Stimulated activated memory B cell treated with anti-CD40 and anti-IgM and Interleukin-4, amounts not matched to agents 10 μg/mL and 1 μg/mL and 100 μg/mL, for 72 hours (primary cell): ENCODE results near the gene AUTS2.
A peak's percentile ranks its signal among the peaks of the same experiment; 100 is the strongest.

Experiments
- ATAC-seq: fragments of 150-1000 bp; cut with Tn5 transposase; 2 replicates; pipeline ENCODE4 v1.10.0; 2021
- H3K27ac Mint-ChIP-seq: one replicate; pipeline ENCODE4 v1.8.0; 2022; ENCODE audit warnings: mild to moderate bottlenecking, mixed read lengths
- H3K27me3 Mint-ChIP-seq: one replicate; pipeline ENCODE4 v1.8.0; 2022; ENCODE audit warnings: mixed read lengths
- H3K36me3 Mint-ChIP-seq: one replicate; pipeline ENCODE4 v1.8.0; 2022; ENCODE audit warnings: mixed read lengths
- H3K4me1 Mint-ChIP-seq: one replicate; pipeline ENCODE4 v1.8.0; 2022; ENCODE audit warnings: mixed read lengths
- H3K4me3 Mint-ChIP-seq: one replicate; pipeline ENCODE4 v1.8.0; 2022; ENCODE audit warnings: mild to moderate bottlenecking, moderate library complexity, mixed read lengths
- H3K9me3 Mint-ChIP-seq: one replicate; pipeline ENCODE4 v1.8.0; 2022; ENCODE audit warnings: mixed read lengths

The AUTS2 gene

GRCh38 chr7:69596723-69597277 is 1.5 kb upstream of the AUTS2 start:
- no peaks in the 10 kb centered on the region for H3K27me3 Mint-ChIP-seq
- H3K4me3 Mint-ChIP-seq, result peak overlapping the region; percentile 91
- no peak for ATAC-seq
- peak overlapping the region; percentile 59 for H3K27ac Mint-ChIP-seq
- H3K36me3 Mint-ChIP-seq, result no peaks in the 10 kb centered on the region
- H3K9me3 Mint-ChIP-seq, result peaks cover 3% of the 10 kb centered on the region
- no peaks in the 10 kb centered on the region for H3K4me1 Mint-ChIP-seq

GRCh38 chr7:69597278-69598076 is 798 bp upstream of the AUTS2 start:
- Mint-ChIP-seq H3K27me3 (no peaks in the 10 kb centered on the region), H3K27ac (peak overlapping the region; percentile 59), H3K4me1 (no peaks in the 10 kb centered on the region), H3K36me3 (no peaks in the 10 kb centered on the region), H3K4me3 (peak overlapping the region; percentile 91), H3K9me3 (no peaks in the 10 kb centered on the region)
- ATAC-seq, result peak; percentile 35

GRCh38 chr7:69598487-69599285 is 411 bp downstream of the AUTS2 start:
- Mint-ChIP-seq H3K9me3 (no peaks in the 10 kb centered on the region), H3K4me3 (peak overlapping the region; percentile 91), H3K27me3 (no peaks in the 10 kb centered on the region), H3K36me3 (no peaks in the 10 kb centered on the region), H3K27ac (peak overlapping the region; percentile 88), H3K4me1 (no peaks in the 10 kb centered on the region)
- peak; percentile 21 for ATAC-seq

- H3K9me3 Mint-ChIP-seq, result no peaks in the 10 kb centered on the region
- H3K36me3 Mint-ChIP-seq, result no peaks in the 10 kb centered on the region
- H3K27me3 Mint-ChIP-seq, result no peaks in the 10 kb centered on the region
- H3K27ac Mint-ChIP-seq, result peak overlapping the region; percentile 88
- peak overlapping the region; percentile 91 for H3K4me3 Mint-ChIP-seq
- no peak for ATAC-seq
- H3K4me1 Mint-ChIP-seq, result no peaks in the 10 kb centered on the region
These were observed 1.1 kb downstream of the AUTS2 start for GRCh38 chr7:69599286-69599954.

- H3K27ac Mint-ChIP-seq, result peak overlapping the region; percentile 88
- H3K27me3 Mint-ChIP-seq, result no peaks in the 10 kb centered on the region
- H3K4me1 Mint-ChIP-seq, result no peaks in the 10 kb centered on the region
- ATAC-seq, result no peak
- H3K9me3 Mint-ChIP-seq, result no peaks in the 10 kb centered on the region
- no peaks in the 10 kb centered on the region for H3K36me3 Mint-ChIP-seq
- peak overlapping the region; percentile 91 for H3K4me3 Mint-ChIP-seq
These were observed 1.9 kb downstream of the AUTS2 start for GRCh38 chr7:69599955-69600709.

- Mint-ChIP-seq H3K27me3 (no peaks in the 10 kb centered on the region), H3K4me3 (peak overlapping the region; percentile 4), H3K9me3 (no peaks in the 10 kb centered on the region), H3K4me1 (no peaks in the 10 kb centered on the region), H3K27ac (no peak overlapping the region), H3K36me3 (no peaks in the 10 kb centered on the region)
- ATAC-seq, result no peak
These were observed 2.6 kb downstream of the AUTS2 start for GRCh38 chr7:69600710-69601519.

GRCh38 chr7:69602522-69602921 is 4.2 kb downstream of the AUTS2 start:
- Mint-ChIP-seq H3K27ac (no peak overlapping the region), H3K27me3 (no peaks in the 10 kb centered on the region), H3K4me1 (no peaks in the 10 kb centered on the region), H3K9me3 (no peaks in the 10 kb centered on the region), H3K36me3 (no peaks in the 10 kb centered on the region), H3K4me3 (no peak overlapping the region)
- ATAC-seq, result no peak

GRCh38 chr7:69603351-69603750 is 5.1 kb downstream of the AUTS2 start:
- no peaks in the 10 kb centered on the region for H3K4me1 Mint-ChIP-seq
- no peak for ATAC-seq
- H3K27ac Mint-ChIP-seq, result no peak overlapping the region
- H3K27me3 Mint-ChIP-seq, result no peaks in the 10 kb centered on the region
- H3K36me3 Mint-ChIP-seq, result no peaks in the 10 kb centered on the region
- no peaks in the 10 kb centered on the region for H3K9me3 Mint-ChIP-seq
- H3K4me3 Mint-ChIP-seq, result no peak overlapping the region

GRCh38 chr7:69603937-69604494 is 5.7 kb downstream of the AUTS2 start:
- Mint-ChIP-seq H3K4me1 (no peaks in the 10 kb centered on the region), H3K9me3 (no peaks in the 10 kb centered on the region), H3K27me3 (no peaks in the 10 kb centered on the region), H3K36me3 (no peaks in the 10 kb centered on the region), H3K4me3 (no peak overlapping the region), H3K27ac (no peak overlapping the region)
- peak; percentile 83 for ATAC-seq

- Mint-ChIP-seq H3K27me3 (no peaks in the 10 kb centered on the region), H3K4me3 (no peak overlapping the region), H3K27ac (no peak overlapping the region), H3K36me3 (no peaks in the 10 kb centered on the region), H3K9me3 (no peaks in the 10 kb centered on the region), H3K4me1 (peaks cover 3% of the 10 kb centered on the region)
- ATAC-seq, result no peak
These were observed 6.8 kb downstream of the AUTS2 start for GRCh38 chr7:69605070-69605469.

- no peak for ATAC-seq
- Mint-ChIP-seq H3K27me3 (no peaks in the 10 kb centered on the region), H3K27ac (no peak overlapping the region), H3K36me3 (no peaks in the 10 kb centered on the region), H3K4me1 (peaks cover 8% of the 10 kb centered on the region), H3K9me3 (no peaks in the 10 kb centered on the region), H3K4me3 (no peak overlapping the region)
These were observed 7.3 kb downstream of the AUTS2 start for GRCh38 chr7:69605546-69605945.

GRCh38 chr7:69608049-69608448 is 9.8 kb downstream of the AUTS2 start:
- Mint-ChIP-seq H3K36me3 (no peaks in the 10 kb centered on the region), H3K27me3 (no peaks in the 10 kb centered on the region), H3K4me1 (peaks cover 9% of the 10 kb centered on the region), H3K4me3 (no peak overlapping the region), H3K27ac (no peak overlapping the region), H3K9me3 (no peaks in the 10 kb centered on the region)
- ATAC-seq, result no peak

- no peak overlapping the region for H3K27ac Mint-ChIP-seq
- H3K9me3 Mint-ChIP-seq, result no peaks in the 10 kb centered on the region
- H3K4me3 Mint-ChIP-seq, result no peak overlapping the region
- H3K27me3 Mint-ChIP-seq, result no peaks in the 10 kb centered on the region
- ATAC-seq, result no peak
- no peaks in the 10 kb centered on the region for H3K36me3 Mint-ChIP-seq
- peaks cover 9% of the 10 kb centered on the region for H3K4me1 Mint-ChIP-seq
These were observed 10.6 kb downstream of the AUTS2 start for GRCh38 chr7:69608878-69609277.
